Parietal lobe (tissue), 1 donor: Measurements from ENCODE around the gene ZNF136. TPM values are rescaled to one million over a fixed set of nuclear protein-coding genes. Genes with fewer than 3 reads are reported as not detected.

Experiments
- total RNA-seq: library from RNA; depleted of rRNA; stranded (reverse); fragments of >200 nt; gene quantifications from one replicate; pipeline ENCODE4 v1.2.3, GENCODE V29; 2014

ZNF136 gene
- total RNA-seq = 26.3 TPM

DNA sequence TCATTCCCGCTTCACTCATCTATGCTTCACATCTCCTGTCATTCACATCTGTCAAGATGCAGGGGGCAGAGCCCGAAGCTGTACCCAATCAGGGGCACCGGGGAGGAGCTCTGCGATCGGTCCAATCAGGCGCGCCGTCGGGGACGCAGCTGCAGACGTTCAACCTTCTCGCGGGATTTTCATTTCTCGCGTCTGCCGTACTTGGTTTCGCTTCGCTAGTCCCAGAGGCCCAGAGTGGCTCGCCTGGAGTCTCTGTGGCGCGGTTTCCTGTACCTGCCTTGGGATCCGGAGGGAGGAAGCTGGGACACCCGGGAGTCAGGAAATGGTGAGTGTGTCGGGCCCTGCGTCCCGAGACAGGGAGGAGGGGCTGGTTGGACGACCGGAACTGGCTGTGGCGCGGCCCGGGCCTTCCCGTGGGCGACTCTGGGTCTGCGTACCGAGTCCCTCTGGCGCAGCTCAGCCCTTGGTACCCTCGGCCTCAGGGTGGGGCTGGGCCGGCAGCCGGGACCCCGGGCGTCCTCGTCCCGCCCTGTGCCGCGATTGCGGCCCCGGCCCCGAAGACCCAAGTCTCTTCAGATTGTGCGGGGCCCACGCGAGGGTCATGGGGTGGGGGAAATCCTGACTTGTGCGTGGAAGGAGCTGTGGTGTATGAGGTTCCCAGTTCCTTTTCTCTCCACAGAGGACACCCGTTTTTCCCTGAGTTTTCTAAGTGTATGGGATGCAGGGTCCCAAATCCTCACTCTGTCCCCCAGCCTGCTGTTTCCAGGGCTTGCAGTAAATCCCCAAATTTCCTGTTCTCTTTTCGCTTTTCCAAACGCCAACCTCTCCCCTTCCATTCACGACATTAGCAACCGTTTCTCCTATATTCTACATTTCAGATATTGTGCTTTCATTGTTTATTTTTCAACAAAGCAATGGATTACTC lies at the start of gene ZNF136:
TSS of gene ZNF136 (plus strand) at position 215 of the 925 bp plus-strand sequence. CDS start at position 323, 108 bp downstream.

GRCh38 chr19:12139885-12140544 lies 22.9 kb upstream of the ZNF136 start, which contains the start of gene ZNF20:
ZNF20 (minus strand) TSS chr19:12140350; CDS start chr19:12140182, 168 bp downstream.

DNA sequence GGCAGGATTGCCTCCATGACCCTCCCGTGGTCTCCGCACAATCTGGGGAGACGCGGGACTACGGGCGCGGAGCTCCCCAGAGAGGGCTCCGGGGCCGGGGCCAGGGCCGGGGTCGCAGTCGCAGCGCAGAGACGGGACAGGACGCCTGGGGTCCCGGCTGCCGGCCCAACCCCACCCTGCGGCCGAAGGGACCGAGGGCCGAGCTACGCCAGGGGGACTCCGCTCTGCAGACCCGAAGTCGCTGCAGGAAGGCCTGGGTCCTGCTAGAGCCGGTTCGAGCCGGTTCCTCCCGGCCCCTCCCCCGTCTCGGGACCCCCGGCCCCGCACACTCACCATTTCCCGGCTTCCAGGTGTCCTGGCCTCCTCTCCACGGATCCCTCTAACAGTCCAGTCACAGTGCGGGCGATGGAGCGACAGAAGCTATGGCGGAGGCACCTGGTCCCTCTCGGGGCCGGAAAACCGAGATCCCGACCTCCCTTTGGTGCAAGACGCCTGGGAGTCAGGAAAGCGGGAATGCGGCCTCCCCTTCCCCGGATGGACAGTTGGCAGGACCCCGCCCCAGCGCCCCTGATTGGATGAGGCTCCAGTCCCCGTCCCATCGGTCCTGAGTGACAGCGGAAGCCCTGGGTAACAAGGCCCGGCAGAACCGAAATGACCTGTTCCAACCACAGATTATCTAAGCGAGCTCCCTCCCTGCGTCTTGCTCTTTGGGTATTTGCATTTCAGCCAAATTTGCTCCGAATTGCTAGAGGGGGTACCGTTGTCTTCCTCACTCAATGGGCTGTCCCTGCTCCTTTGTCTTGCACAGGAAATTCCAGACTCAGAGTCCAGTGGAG lies 6.5 kb upstream of the ZNF136 start, which contains the start of gene ZNF625:
TSS of gene ZNF625 (minus strand) at position 512 of the 836 bp plus-strand sequence. CDS start at position 336, 176 bp downstream.

Other genes with a start within 250 kb of the ZNF136 start
- gene ZNF700, start 238.0 kb upstream of the ZNF136 start, total RNA-seq = 29.7 TPM
- gene ZNF763, start 198.1 kb upstream of the ZNF136 start, total RNA-seq = 9.1 TPM
- 26.3 TPM for gene ZNF433, start 127.4 kb upstream of the ZNF136 start, total RNA-seq
- gene ZNF878, start 110.1 kb upstream of the ZNF136 start, total RNA-seq = 0.63 TPM
- 19.4 TPM for gene ZNF844, start 98.4 kb upstream of the ZNF136 start, total RNA-seq
- 10.0 TPM for gene ZNF20, start 22.7 kb upstream of the ZNF136 start, total RNA-seq
- 26.6 TPM for gene ZNF625, start 6.4 kb upstream of the ZNF136 start, total RNA-seq
- gene ZNF44, start 131.8 kb downstream of the ZNF136 start, total RNA-seq = 25.4 TPM
- 2.5 TPM for gene ZNF563, start 170.5 kb downstream of the ZNF136 start, total RNA-seq
- gene ZNF442, start 202.6 kb downstream of the ZNF136 start, total RNA-seq = 6.6 TPM
- gene ZNF799, start 238.2 kb downstream of the ZNF136 start, total RNA-seq = 8.5 TPM